Skeletal muscle tissue (tissue), 4 donors: ENCODE data around the gene RITA1. TPM values are rescaled to one million over a fixed set of nuclear protein-coding genes. Genes with fewer than 3 reads are reported as not detected.

Experiments used
- H3K27ac ChIP-seq: one replicate; pipeline ENCODE4 v1.7.0; 2013; ENCODE audit warnings: mild to moderate bottlenecking, low read depth, low read length, inconsistent platforms
- H3K27me3 ChIP-seq, 3 donors: one replicate each; pipeline ENCODE4 v1.7.0; 2013; ENCODE audit warnings: low read length in 3 of 3; ENCODE audit not compliant: control insufficient read depth in 3 of 3, insufficient read depth in 3 of 3
- H3K36me3 ChIP-seq, 3 donors: one replicate each; pipeline ENCODE4 v1.7.0; 2013; ENCODE audit warnings: low read length in 3 of 3; ENCODE audit not compliant: control insufficient read depth in 3 of 3, insufficient read depth in 3 of 3
- H3K4me1 ChIP-seq, 3 donors: one replicate each; pipeline ENCODE4 v1.7.0; 2013; ENCODE audit warnings: low read length in 3 of 3, mild to moderate bottlenecking in 3 of 3; ENCODE audit not compliant: control insufficient read depth in 3 of 3, insufficient read depth in 3 of 3
- H3K4me3 ChIP-seq, 3 donors: one replicate each; pipeline ENCODE4 v1.7.0; 2013; ENCODE audit warnings: low read length in 3 of 3
- H3K9ac ChIP-seq, 3 donors: one replicate each; pipeline ENCODE4 v1.7.0; 2013; ENCODE audit warnings: low read length in 3 of 3, mild to moderate bottlenecking in 3 of 3, moderate library complexity in 2 of 3, low read depth in 1 of 3
- H3K9me3 ChIP-seq, 3 donors: one replicate each; pipeline ENCODE4 v1.7.0; 2013; ENCODE audit warnings: low read length in 3 of 3; ENCODE audit not compliant: control insufficient read depth in 3 of 3
- total RNA-seq: library from RNA; depleted of rRNA; stranded (reverse); fragments of >200 nt; gene quantifications from one replicate; pipeline ENCODE4 v1.2.3, GENCODE V29; 2014
- donor health status: Osteomylitis.

RITA1 gene
- total RNA-seq, 1 donor from 2014 or later, result 10.4 TPM

DNA sequence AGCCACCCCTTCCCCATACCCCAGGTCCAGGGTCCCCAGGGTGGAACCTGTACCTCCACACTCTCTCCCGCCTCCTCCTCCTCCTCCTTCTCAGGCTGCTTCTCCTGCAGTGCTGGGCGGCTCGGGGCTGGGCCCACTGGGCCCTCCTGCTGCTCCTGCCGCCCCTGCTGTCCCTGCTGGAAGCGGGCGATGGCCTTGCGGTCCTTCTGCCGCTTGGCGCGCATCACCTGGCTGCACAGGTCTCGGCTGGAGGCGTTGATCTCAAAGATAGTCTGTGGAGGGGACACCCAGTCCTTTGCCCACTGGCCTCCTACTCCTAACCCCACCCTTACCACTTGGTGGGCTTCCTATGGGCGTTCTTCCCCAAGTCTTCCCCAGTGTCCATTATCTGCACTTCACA, 21.5 kb upstream of the RITA1 start:
- H3K27ac ChIP-seq, result no peak overlapping the region

DNA sequence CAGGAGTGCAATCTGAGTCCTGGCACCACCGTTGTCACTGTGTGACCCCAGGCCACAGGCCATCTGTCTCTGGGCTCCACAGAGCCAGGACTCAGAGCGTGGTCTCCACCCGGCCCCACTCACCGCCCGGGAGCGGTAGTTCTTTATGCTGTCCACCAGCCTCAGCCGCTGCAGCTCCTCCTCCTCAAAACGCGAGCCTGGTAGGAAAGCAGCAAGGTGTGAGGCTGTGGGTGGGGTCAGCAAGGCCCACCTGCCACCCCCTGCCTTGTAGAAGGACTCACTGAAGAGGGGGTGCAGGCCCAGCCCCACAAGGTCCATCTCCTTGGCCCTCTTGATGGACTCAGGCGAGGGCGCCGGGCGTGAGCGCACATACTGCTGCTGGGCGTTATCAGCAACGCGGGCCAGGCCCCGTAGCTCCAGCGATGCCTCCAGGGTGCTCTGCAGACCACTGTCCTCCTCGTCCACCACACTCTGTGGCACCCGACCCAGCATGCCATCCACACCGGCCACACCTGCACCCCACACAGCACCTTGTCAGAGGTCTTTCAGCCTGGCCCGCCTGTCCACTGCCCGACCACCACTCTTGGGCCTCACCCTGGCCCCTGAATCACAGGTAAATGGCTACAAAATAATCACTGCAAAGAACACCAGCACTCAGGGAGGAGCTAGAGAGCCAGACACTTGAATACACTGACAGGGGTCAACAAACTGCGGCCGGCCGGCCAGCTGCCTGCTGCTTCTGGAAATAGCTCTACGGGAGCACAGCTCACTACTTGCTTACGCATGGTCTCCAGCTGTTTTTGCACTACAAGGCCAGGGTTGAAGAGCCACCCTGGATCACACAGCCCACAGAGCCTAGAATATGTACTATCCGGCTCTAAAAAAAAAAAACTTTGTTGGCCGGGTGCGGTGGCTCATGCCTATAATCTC, 19.7 kb upstream of the RITA1 start:
- H3K9ac ChIP-seq, result no peak overlapping the region
- H3K9me3 ChIP-seq, result no peaks in the 10 kb centered on the region
- peaks cover 0 to 3% (median 0%) of the 10 kb centered on the region in 3 donors for H3K4me1 ChIP-seq
- peaks cover 76 to 80% (median 79%) of the 10 kb centered on the region in 3 donors for H3K36me3 ChIP-seq
- no peaks in the 10 kb centered on the region for H3K27me3 ChIP-seq
- no peak overlapping the region for H3K27ac ChIP-seq
- no peak overlapping the region for H3K4me3 ChIP-seq

More for the DNA sequence above, 21.5 kb upstream of the RITA1 start:
- Histone ChIP-seq H3K4me1 (peaks cover 0 to 3% (median 0%) of the 10 kb centered on the region in 3 donors), H3K4me3 (no peak overlapping the region), H3K9ac (no peak overlapping the region), H3K9me3 (no peaks in the 10 kb centered on the region), H3K36me3 (peaks cover 80 to 82% (median 82%) of the 10 kb centered on the region in 3 donors), H3K27me3 (no peaks in the 10 kb centered on the region)

DNA sequence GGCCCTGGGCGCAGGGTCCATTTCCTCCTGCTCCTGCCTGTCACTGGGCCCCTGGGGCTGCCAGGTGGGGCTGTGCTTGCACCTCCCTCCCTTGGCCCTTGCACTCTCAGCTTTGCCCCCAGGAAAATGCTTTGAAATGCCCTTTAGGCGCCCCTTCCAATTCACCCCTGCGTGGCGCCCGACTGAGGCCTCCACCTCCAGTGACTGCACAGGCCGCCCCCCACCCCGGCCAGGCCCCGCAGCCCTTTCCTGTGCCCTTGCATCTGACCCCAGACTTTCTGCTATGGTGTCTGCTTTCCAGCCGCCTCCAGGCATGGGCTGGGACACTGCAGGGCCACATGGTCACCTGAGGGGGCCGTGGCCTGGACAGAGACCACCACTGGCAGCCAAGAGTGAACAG, 17.7 kb upstream of the RITA1 start:
- H3K4me3 ChIP-seq, result no peak overlapping the region
- H3K4me1 ChIP-seq, result no peaks in the 10 kb centered on the region
- no peak overlapping the region for H3K27ac ChIP-seq
- no peaks in the 10 kb centered on the region for H3K27me3 ChIP-seq
- no peaks in the 10 kb centered on the region for H3K9me3 ChIP-seq
- H3K9ac ChIP-seq, result no peak overlapping the region
- peaks cover 83 to 86% (median 84%) of the 10 kb centered on the region in 3 donors for H3K36me3 ChIP-seq

DNA sequence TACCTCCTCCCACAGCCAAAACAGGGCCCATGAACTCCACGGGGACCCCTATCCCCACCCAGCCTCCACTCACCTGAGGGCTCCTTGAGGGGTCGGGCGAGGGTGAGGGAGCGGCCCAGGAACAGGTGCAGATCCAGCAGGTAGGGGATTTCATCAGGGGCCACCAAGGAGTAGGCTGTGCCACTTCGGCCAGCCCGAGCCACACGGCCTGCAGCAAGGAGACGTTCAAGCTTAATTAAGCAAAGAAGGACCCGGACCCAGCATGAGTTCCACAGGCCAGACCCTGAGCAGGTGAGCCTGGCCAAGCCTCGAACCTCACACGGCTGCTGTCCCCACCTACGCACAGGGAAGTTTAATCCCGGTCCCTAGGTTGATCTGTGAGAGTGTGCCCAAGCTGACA, 15.8 kb upstream of the RITA1 start:
- Histone ChIP-seq H3K4me1 (no peaks in the 10 kb centered on the region), H3K4me3 (no peak overlapping the region), H3K9ac (no peak overlapping the region), H3K9me3 (no peaks in the 10 kb centered on the region), H3K36me3 (peaks cover 84 to 87% (median 87%) of the 10 kb centered on the region in 3 donors), H3K27ac (no peak overlapping the region), H3K27me3 (no peaks in the 10 kb centered on the region)

DNA sequence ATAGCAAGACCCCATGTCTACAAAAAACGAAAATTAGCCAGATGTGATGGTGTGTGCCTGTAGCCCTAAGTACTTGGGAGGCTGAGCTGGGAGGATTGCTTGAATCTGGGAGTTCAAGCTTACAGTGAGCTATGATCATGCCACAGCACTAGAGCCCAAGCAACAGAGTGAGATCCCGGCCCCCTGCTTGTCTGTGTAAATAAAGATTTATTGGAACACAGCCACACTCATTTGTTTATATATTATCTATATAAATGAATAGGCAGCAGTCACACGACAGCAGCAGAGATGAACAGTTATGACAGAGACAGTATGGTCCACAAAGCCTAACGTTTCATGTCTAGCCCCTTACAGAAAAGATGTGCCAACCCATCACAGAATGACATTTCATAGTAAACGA, 15.1 kb upstream of the RITA1 start:
- Histone ChIP-seq H3K27ac (no peak overlapping the region), H3K36me3 (peaks cover 77 to 82% (median 80%) of the 10 kb centered on the region in 3 donors), H3K9me3 (no peaks in the 10 kb centered on the region), H3K4me1 (no peaks in the 10 kb centered on the region), H3K4me3 (no peak overlapping the region), H3K27me3 (no peaks in the 10 kb centered on the region), H3K9ac (no peak overlapping the region)

DNA sequence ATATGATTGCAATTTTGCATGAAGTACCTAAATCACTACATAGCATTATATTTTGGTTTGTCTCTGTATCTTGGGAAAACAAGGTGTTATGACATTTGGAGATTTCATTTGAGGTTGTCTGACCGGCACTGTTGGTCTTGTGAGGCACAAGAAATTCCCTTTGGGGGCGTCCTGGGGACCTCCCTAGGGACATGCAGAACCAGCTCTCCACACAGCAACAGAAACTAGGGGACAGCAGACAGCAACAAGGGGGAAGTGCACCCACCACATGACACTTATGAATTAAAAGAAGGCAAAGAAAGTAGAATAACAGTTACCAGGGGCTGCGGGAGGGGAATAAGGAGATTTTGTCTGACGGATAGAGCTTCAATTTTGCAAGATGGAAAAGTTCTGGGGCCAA, 14.6 kb upstream of the RITA1 start:
- no peaks in the 10 kb centered on the region for H3K27me3 ChIP-seq
- H3K9ac ChIP-seq, result no peak overlapping the region
- H3K4me1 ChIP-seq, result no peaks in the 10 kb centered on the region
- H3K9me3 ChIP-seq, result no peaks in the 10 kb centered on the region
- peaks cover 73 to 78% (median 76%) of the 10 kb centered on the region in 3 donors for H3K36me3 ChIP-seq
- H3K4me3 ChIP-seq, result no peak overlapping the region
- no peak overlapping the region for H3K27ac ChIP-seq

DNA sequence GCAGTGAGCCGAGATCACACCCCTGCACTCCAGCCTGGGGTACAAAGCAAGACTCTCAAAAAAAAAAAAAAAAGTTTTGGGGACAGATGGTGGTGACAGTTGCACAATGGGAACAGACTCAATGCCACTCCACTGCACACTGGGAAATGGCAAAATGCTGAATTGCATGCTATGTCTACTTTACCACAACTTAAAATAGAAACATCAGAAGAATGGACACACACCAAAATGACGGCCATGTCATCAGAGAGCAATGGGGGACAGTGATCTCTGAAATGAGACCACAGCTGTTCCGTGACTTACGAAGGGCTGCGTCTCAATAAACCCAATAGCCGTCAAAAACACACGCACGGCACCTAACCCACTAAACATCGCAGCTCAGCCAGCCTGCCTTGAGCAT, 14.0 kb upstream of the RITA1 start:
- Histone ChIP-seq H3K4me1 (no peaks in the 10 kb centered on the region), H3K4me3 (no peak overlapping the region), H3K9ac (no peak overlapping the region), H3K36me3 (peaks cover 74 to 76% (median 75%) of the 10 kb centered on the region in 3 donors), H3K27ac (no peak overlapping the region), H3K27me3 (no peaks in the 10 kb centered on the region), H3K9me3 (no peaks in the 10 kb centered on the region)

DNA sequence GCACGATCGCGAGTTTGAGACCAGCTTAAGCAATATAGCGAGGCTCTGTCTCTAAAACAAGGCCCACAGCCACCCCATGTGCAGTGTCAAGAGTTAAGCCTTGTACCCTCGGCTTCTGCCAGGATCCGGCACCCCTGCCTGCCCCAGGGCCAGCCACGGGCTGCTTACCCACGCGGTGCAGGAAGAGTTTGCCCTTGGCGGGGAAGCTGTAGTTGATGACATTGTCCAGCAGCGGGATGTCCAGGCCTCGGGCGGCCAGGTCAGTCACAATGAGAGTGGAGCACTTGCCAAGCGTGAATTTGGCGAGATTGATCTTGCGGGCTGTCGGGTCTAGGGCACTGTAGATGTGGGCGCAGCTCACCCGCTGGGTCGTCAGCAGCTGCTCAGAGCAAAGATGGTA, 13.3 kb upstream of the RITA1 start:
- H3K9me3 ChIP-seq, result no peaks in the 10 kb centered on the region
- H3K4me3 ChIP-seq, result no peak overlapping the region
- H3K27ac ChIP-seq, result no peak overlapping the region
- H3K9ac ChIP-seq, result no peak overlapping the region
- peaks cover 74 to 77% (median 76%) of the 10 kb centered on the region in 3 donors for H3K36me3 ChIP-seq
- no peaks in the 10 kb centered on the region for H3K27me3 ChIP-seq
- no peaks in the 10 kb centered on the region for H3K4me1 ChIP-seq

DNA sequence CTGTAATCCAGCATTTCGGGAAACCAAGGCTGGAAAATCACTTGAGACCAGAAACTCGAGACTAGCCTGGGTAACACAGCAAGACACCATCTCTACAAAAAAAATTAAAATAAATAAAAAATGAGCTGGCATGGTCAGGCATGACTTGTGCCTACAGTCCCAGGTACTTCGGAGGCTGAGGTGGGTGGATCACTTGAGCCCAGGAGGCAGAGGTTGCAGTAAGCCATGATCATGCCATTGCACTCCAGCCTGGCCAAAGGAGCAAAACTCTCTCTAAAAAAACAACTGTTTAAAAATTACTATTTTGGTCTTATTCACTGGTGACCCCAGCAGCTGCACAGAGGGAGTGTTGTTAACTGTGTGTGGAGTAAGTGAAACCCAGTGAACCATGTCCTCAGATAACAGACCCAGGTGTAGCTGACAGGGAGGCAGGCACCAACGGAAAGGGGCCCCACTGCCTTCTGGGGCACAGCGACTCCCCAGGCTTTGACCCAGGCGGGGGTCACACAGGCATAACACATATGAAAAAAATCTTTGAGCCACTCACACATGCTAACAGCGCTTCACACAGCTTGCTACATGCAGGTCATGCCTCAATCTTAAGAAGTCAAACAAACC, 12.3 kb upstream of the RITA1 start:
- Histone ChIP-seq H3K36me3 (peaks cover 75 to 80% (median 77%) of the 10 kb centered on the region in 3 donors), H3K4me3 (no peak overlapping the region), H3K9me3 (peaks cover 0 to 4% (median 0%) of the 10 kb centered on the region in 3 donors), H3K9ac (no peak overlapping the region), H3K27ac (no peak overlapping the region), H3K27me3 (no peaks in the 10 kb centered on the region), H3K4me1 (no peaks in the 10 kb centered on the region)
